GM19324 (cell line): ENCODE results near the gene CHCHD6.

ENCODE experiments used
- ATAC-seq: cut with Tn5 transposase; IDR thresholded peaks from one replicate; pipeline ENCODE4 v1.9.1; 2021; ENCODE audit warnings: mild to moderate bottlenecking, moderate library complexity; ENCODE audit not compliant: unreplicated experiment, low FRiP score

Gene CHCHD6

DNA sequence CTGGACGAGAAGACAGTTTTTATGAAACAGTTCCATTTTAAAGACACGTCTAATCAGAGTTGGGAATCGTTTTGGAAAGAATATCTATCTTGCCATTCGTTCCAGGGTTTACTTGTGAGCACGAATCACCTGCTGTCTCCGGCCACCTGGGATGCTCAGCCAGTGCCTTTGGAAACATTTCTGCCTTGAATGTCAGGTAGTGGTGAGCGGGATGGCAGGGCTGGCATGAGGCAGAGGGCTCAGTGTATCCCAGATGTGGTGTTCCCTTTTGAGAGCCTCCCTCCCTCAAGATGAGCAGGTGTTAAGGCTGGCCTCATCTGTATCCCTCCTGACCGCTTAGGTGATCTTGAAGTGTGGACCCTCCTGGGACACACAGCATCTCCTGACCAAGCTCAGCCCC is 231.0 kb downstream of the CHCHD6 start:
- ATAC-seq = no peak

DNA sequence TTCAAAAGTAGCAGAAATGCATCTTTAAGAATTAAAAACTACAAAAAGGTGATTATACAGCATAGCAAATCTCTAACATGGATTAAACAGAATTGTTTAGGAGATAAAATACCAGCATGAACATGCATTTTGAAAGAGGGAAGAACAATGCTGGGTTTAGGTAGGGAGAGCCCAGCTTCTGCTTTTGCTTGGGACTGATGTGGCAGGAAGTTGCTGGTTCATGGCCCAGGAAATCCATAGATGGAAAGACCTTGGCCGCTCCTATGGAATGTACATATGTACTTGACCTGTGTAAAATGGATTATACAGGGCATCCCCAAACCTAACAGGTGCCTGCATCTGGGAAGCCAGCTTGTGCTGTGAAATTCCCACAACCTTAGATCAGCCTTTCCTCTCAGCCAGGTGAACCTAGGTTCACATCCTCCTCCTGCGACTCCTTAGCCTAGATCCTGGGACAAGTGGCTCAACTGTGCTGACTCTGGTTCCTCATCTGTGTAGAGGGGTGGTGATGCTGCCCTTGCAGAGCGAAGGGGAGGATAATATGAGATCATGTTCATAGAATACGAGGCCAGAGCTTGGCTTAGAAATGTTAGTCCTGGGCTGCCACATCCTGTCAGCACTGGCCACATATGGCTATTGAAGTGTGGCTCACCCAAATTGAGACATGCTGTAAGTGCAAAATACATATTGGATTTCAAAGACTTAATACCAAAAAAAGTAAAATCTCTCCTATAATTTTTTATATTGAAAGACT is 231.9 kb downstream of the CHCHD6 start:
- no peak for ATAC-seq

DNA sequence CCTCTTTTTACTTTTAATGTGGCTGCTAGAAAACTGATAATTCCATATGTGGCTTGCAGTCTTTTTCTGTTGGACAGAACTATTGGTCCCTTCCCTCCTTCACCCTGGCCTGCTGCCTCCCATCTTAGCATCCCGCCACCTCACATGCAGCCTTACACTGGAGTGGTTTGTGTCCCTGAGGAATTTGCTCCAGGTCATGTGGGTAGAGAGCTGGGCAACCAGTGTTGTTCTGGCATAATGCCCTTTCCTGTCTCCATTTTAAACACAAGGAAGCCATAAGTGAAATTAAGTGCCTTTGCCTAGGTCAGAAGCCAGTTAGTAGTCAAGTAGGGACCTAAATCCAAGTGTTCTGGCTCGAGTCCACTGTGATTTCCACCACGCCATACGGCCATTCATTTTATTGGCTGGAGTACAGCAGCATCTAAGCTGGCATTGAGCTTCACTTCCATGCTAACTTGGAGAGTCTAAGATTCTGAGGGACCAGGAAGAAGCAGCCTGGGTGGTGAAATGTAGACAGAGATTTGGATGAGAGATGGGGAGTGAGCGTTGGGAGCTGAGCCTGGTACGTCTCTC is 232.9 kb downstream of the CHCHD6 start:
- no peak for ATAC-seq

DNA sequence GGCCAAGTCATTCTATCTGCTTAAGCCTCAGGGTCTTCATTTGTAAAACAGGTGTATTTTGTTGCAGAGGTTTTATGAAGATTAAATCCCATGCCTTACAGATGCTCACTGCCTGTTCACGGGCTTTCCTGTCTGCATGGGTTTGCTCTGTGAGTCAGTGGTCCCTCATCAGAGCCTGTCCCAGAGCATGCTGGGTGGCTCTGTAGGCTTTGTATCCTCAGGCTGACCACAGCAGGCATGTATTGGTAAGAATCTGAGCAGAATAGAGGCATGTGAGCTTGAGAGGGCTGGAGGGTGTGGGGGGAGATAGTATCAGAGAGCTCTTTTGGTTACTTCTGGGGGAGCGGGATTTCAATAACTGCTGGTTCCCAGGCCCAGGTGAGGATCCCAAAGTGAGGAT is 233.5 kb downstream of the CHCHD6 start:
- ATAC-seq = no peak

DNA sequence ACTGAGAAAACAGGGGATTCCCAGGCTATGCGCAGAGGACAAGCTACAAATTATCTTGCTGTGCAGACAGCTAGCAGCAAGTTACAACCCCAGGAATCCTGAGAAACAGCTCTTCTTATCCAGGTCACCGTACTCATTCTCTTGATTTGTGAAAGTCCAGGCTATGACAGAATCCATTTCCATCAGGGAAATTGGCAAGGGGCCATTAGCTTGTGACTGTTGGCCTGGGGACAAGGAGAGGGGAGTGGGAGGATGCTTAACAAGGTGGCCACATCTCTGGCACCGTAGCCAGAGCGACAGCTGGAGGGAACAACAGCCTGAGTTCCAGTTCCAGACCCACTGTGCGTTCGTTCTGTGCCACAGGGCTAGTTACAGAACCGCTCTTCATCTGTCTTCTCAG is 233.9 kb downstream of the CHCHD6 start:
- ATAC-seq = no peak

DNA sequence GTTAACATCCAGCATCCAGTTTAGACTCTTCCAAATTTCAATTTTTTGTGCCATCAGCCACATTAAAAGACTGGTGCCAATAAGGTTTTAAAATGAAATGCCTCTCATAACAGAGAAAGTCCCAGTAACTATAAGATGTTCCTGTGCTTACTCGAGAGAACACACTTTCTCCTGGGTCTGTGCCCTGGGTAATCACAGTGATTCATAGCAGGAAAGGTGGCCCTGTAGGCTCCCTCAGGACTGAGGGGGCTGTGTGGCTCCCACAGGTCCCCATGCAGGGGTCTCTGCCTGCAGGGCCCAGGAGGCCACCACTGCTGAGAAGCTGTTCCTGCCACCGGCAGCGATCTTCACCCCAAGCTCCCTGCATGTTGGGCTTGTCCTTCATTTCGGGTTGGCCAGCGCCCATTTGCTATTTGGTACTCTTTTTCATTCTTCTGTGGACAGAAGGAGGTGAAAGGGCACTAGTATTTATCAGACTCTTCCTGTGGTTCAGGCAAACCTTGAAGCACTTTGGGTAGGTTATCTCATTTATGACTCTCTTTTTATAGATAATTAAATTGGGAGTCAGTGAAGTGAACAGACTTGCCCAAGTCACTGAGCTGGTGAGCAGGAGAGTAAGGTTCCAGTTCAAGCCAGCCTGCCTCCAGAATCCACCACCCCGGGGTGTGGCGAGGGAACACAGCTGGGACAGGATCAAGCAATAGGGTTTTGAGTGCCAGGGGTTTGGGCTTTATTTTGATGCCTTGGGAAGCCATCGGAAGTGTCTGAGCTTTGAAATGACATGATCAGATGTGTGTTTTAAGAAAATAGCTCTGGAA is 234.7 kb downstream of the CHCHD6 start:
- ATAC-seq = no peak

DNA sequence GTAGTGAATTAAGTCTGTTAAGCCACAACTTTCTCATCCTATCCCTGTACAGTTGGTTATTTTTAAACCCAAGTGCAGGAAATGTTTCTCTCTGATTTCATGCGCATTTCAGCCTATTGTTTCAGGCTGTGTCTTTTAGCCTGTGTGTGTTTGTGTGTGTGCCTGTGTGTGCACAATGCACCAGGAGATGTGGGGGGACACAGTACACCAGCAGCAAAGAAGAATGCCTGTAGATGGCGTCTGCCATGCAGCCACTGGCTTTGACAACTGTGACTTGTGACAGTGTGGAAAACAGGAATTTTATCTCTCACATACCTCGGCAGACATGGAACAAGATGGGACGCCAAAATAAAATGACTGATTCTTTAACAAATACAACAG is 235.3 kb downstream of the CHCHD6 start:
- no peak for ATAC-seq

DNA sequence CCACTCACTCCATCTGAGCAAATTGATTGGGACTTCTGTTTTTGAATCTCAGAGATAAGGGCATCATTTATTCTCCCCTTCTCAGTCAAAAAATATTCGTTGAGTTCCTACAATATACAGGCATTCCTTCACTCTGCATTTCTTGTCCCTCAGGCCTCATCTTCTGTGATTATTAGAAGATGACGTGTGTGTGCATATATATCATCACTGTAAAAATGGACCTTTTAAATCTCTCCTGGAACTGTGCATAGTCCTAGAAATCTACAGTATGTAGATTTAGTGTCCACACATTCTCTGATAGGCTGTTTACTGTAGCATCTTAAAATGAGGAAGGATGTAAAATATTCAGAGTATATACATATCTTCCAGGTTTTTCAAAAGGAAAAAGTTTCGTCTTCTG is 235.7 kb downstream of the CHCHD6 start:
- no peak for ATAC-seq

DNA sequence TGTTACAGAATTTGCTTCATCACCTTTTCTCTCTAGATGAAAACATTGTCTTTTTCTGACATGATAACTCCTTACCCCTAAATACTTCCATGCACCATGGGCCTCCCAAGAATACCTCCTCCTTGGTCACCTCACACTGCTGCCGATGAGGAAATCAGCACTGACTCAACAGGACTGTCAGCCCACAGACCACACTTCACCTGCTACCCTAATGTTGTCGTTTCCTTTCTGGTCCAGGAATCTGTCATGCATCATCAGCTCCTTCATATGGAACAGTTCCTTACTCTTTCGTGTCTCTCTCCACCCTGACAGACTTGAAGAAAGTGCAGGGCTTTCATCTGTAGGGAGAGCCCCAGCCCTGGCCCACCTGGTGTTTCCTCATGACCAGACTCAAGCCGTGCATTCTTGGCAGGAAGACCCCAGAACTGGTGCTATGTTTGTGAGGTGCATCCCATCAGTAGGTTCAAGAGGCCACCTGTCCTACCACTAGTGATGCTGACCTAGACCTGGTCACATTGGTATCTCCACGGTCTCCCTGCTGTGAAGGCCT is 237.8 kb downstream of the CHCHD6 start:
- ATAC-seq = no peak

DNA sequence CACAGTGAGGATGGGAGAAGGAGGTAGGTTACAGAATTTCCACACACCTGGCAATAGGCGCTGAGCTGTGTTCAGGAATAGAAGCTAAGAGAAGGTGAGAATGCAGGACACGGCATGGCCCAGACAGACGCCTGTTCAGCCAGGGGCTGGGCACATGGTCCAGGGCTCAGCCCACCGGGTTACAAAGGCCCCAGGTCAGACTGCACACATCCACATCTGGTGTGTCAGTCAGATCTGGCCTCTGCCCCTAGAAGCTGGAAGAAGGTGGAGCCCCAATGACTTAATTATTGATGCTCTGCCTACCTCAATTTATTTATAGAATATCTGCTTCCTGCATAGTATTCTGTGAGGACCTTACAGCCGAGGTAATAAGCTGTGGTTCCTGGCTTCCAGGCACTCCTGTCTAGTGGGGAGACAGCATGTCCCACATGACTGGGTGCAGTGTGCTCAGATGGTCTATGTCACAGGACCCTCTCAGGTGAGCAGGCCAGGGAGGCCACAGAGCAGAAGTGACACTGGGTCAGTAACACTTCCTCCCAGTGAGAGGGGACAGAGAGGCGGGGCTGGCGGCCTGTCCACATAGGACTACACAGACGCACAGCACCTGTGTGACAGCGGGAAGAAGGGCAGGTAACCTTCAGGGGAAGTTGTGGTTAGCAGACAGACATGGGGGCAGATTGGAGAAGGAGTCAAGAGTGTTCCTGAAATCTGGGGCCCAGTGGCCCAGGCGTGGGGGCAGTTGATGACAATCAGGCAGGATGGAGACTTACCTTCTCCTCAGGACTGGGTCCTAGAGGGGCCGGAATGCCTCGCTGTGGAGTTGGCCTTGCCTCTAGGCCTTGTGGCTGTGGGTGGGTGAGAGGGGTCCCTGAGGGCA is 240.3 kb downstream of the CHCHD6 start:
- ATAC-seq = no peak

DNA sequence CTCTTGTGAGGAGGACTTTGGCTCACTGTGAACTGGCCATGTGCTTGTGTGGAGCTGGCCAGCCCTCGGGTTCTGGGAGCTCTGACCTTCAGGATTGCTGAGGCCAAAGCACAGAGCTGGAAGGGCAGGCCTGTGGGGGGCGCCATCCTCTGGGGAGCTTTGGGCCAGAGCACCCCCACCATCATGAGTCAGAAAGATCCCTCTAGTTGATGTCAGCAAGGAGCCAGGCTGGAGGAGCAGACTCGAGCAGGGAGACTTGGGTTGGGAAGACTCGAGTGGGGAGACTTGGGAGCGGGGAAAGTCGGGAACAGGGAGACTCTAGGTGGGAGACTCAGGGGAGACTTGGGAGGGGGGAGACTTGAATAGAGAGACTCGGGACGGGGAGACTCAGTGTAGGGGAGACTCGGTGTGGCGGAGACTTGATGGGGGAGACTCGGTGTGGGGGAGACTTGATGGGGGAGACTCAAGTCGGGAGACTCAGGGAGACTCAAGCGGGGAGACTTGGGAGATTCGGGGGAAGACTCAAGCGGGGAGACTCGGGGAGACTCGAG is 241.2 kb downstream of the CHCHD6 start:
- no peak for ATAC-seq

DNA sequence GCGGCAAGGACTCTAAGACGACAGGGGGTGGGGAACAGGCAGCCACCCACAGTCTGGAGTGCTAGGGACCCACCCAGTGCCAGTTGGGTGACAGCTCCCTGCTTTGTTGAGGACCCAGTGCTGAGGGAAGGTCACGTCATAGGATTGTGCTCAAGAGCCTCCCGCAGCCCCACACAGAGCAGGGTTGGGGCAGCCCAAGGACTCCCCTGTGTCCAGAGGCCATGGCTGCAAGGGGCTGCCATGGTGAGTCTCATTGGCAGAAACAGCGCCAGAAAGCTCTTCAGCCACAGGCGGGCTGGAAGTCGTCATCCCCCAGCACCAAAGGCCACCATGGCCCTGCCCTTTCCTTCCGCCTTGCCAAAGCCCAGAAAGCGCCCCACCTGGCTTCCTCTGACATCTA is 241.9 kb downstream of the CHCHD6 start:
- no peak for ATAC-seq

DNA sequence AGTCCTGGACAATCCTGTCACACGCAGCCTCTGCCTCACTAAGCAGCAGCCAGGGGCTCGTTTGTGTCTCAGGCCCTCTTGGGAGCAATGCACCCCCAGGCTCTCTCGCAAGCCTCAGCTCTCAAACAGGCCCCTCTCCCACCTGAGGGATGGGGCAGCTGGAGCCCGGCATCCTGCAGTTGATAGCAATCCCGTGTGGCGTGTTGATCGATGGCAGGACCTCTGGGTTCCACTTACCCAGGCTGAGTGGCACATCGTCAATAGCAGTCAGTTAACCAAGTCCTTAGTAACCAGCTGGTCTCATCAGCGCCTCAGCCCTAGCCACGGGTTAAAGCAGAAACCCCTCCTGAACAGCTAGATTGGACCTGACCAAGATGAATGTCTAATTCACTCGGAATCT is 242.4 kb downstream of the CHCHD6 start:
- ATAC-seq = no peak

DNA sequence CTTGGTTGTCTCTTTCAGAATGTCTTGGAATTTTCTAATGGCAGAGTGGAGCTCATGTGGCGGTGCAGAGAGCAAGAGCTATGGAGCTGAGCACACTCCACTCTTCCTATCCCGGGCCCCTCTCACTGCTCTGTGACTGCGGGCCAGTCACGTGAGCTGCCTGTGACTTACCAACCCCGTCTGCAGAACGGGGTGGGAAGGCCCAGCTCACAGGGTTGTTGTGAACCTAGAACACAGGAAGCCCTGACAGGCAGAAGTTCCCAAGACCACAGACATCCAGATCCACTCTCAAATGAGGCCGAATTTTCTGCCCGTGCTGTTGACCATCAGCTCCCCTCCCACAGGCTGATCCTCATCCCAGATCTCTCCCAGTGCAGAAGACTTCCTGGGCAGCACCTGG is 243.4 kb downstream of the CHCHD6 start:
- no peak for ATAC-seq

DNA sequence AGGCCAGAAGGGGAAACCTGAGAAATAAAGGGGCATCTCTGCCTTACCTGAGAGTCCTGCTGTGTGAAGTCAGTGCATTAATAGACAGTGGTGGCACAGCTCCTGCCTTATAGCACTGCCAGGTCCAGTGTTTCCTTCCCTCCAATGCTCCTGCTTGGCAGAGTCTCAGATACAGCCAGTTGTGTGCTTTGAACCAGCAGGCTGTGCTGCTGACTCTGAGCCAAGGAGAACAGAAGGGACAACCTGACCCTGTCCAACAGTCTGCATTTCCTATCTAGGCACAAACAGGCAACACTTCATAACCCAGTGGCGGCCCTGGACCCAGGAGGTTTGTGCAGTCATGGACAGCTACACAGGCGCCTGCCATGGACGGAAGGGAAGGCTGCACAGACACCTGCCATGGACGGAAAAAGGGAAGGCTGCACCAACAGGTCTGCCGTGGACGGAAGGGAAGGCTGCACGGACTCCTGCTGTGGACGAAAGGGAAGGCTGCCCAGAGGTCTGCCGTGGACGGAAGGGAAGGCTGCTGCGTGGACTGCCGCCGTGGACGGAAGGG is 245.0 kb downstream of the CHCHD6 start:
- no peak for ATAC-seq

DNA sequence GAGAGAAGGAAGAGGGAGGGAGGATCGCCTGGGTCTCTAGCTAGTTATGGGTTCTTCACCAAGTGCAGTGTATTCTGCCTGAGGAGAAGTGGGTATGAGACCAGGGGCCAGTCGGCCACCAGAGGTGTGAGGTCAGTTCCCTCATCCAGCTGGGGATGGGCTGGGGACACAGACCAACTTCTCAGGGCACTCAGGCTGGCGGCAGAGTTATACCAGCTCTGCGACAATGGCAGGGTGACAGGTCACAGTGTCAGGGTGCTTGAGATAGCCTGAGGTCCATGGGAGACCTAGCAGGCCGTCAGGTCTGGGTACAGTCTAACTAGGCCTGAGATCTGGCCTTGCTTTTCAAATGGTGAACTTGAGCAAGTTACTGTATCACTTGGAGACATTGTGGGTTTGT is 247.5 kb downstream of the CHCHD6 start:
- no peak for ATAC-seq

DNA sequence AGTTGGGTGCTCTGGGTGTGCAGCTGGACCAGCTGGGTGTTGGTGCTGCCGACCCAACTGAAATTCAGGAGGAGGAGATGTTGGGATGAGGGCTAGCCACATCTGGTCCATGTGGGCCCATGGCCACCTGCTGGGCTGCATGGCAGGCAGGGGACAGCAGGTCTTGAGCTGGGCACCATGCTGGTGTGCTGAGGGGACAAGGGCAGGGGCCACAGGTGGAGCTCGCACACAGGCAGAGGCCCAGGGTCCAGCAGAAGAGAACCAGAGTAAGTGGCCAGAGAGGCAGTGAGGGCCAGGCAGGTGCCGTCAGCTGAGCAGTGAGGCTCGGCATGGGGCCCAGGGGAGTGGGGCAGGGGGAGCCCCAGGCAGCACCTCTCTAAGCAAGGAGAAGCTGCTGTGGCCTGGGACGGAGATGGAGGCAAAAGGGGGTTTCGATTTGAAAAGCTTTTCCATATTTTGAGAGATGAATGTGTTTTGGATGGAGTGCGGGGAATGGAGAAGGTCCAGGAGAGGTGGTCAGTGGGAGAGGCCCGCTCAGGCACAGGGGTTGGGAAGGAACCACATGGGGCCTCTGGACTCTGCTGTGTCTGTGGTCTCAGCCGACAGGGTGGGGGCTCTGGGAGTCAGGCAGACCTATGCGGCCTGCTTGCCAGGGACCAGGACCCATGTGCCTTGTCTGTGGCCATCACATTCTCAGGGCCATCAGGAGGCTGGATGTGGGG is 248.4 kb downstream of the CHCHD6 start:
- no peak for ATAC-seq

DNA sequence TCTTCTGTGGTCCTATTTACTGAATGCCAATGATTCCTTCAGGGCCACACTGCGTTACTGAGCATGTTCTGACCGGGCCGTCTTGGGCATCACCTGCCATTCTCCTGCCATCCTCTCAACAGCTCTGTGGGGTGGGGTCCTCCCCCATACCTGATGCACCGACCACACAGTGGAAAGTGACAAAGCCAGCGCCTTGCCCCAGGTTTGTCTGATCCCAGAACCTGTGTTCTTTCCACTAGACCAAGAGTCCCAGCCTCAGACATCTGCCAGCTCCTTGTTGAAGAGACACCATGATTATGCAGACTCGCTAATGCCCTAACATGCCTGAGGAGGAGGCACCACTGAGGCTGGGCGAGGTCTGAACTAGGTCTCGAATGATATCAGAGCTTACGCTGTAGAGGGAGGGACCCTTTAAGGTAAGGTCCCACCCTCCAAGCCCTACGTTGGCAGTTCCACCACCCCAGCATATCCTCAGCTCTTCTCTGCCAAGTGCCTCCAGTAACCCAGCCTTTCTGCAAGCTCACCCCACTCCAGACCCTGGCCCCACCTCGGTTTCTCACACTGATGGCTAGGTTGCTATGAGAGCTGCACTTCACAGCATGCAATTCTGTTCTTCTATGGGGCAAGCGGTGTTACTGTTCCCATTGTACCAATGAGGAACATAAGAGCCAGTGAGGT is 249.1 kb downstream of the CHCHD6 start:
- no peak for ATAC-seq
